IPS-20b (cell line): ENCODE measurements around the gene ZNF205.
"Not testable (repeated sequence)": the region's sequence is repeated elsewhere in the genome, so short reads cannot be mapped to it uniquely, and the experiment has no call there.

Experiments
- H3K27ac ChIP-seq: one replicate; pipeline ENCODE4 v1.5.1; 2013; ENCODE audit warnings: low read length
- H3K27me3 ChIP-seq: 2 replicates; pipeline ENCODE4 v1.6.1; 2013; ENCODE audit warnings: mild to moderate bottlenecking, low read length, inconsistent platforms; ENCODE audit not compliant: insufficient read depth
- H3K36me3 ChIP-seq: 2 replicates; pipeline ENCODE4 v1.6.1; 2013; ENCODE audit warnings: low read depth, mild to moderate bottlenecking, inconsistent platforms, low read length, moderate library complexity; ENCODE audit not compliant: insufficient read depth
- H3K4me1 ChIP-seq: 2 replicates; pipeline ENCODE4 v1.6.1; 2013; ENCODE audit warnings: mild to moderate bottlenecking, control low read depth, inconsistent platforms, low read length, moderate library complexity; ENCODE audit not compliant: insufficient read depth
- H3K4me3 ChIP-seq: 2 replicates; pipeline ENCODE4 v1.5.1; 2013; ENCODE audit warnings: mild to moderate bottlenecking, low read length, inconsistent platforms
- H3K9ac ChIP-seq: 2 replicates; pipeline ENCODE4 v1.6.1; 2013; ENCODE audit warnings: low read depth, mild to moderate bottlenecking, inconsistent platforms, low read length, moderate library complexity
- H3K9me3 ChIP-seq: 2 replicates; pipeline ENCODE4 v1.6.1; 2013; ENCODE audit warnings: mild to moderate bottlenecking, low read depth, low read length, inconsistent platforms; ENCODE audit not compliant: insufficient read depth

The ZNF205 gene

GRCh38 chr16:3157229-3158025, 45.0 kb downstream of the ZNF205 start:
- Histone ChIP-seq H3K27me3 (peaks cover 30% of the 10 kb centered on the region), H3K9ac (peak overlapping the region; percentile 21; the same call in 1 of the 2 replicates), H3K4me3 (peak overlapping the region; percentile 85), H3K4me1 (no peaks in the 10 kb centered on the region), H3K9me3 (no peaks in the 10 kb centered on the region), H3K36me3 (no peaks in the 10 kb centered on the region), H3K27ac (no peak overlapping the region)

GRCh38 chr16:3158026-3158509, 45.7 kb downstream of the ZNF205 start:
- Histone ChIP-seq H3K27me3 (peaks cover 30% of the 10 kb centered on the region), H3K27ac (no peak overlapping the region), H3K4me3 (peak overlapping the region; percentile 85), H3K4me1 (no peaks in the 10 kb centered on the region), H3K9me3 (no peaks in the 10 kb centered on the region), H3K9ac (peak overlapping the region; percentile 21; the same call in 1 of the 2 replicates), H3K36me3 (no peaks in the 10 kb centered on the region)

GRCh38 chr16:3158510-3159314, 46.3 kb downstream of the ZNF205 start:
- Histone ChIP-seq H3K36me3 (no peaks in the 10 kb centered on the region), H3K27ac (no peak overlapping the region), H3K9ac (peak overlapping the region; percentile 75; the same call in 1 of the 2 replicates), H3K9me3 (no peaks in the 10 kb centered on the region), H3K4me3 (peak overlapping the region; percentile 85), H3K27me3 (peaks cover 30% of the 10 kb centered on the region), H3K4me1 (no peaks in the 10 kb centered on the region)

DNA sequence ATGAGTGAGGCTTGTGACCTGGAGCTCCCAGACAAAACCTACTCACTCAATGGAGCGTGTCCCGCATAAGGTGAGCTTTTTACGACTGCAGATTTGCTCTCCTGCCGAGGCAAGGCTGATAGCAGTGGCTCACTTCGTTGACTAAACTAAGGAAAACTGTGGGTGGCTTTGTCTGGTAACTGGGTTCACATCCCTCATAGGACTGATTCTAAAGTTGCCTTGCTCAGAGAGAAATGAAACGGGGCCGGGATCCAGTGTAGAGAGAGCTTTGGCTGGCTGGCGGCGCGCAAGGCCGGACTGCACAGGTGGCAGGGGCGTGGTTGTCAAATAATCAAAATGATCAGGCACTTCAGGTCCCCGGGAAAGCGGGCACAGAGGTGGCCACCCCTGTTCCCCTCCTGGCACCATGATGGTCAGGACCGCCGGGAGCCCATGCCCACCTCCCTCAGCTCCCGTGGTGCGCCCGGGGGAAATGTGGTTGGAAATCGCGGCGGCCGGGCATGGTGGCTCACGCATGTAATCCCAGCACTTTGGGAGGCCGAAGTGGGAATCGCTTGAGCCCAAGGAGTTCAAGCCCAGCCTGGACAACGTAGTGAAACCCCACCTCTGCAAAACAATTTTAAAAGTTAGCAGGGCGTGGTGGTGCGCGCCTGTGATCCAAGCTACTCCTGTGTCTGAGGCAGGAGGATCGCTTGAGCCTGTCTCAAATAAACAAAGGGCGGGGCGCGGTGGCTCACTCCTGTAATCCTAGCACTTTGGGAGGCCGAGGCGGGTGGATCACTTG, 49.0 kb downstream of the ZNF205 start:
- Histone ChIP-seq H3K4me1 (no peaks in the 10 kb centered on the region), H3K27ac (no peak overlapping the region), H3K9me3 (no peaks in the 10 kb centered on the region), H3K9ac (no peak overlapping the region), H3K36me3 (no peaks in the 10 kb centered on the region), H3K4me3 (no peak overlapping the region), H3K27me3 (peaks cover 22% of the 10 kb centered on the region)

GRCh38 chr16:3164121-3164991, 52.0 kb downstream of the ZNF205 start:
- no peaks in the 10 kb centered on the region for H3K36me3 ChIP-seq
- no peak overlapping the region for H3K9ac ChIP-seq

DNA sequence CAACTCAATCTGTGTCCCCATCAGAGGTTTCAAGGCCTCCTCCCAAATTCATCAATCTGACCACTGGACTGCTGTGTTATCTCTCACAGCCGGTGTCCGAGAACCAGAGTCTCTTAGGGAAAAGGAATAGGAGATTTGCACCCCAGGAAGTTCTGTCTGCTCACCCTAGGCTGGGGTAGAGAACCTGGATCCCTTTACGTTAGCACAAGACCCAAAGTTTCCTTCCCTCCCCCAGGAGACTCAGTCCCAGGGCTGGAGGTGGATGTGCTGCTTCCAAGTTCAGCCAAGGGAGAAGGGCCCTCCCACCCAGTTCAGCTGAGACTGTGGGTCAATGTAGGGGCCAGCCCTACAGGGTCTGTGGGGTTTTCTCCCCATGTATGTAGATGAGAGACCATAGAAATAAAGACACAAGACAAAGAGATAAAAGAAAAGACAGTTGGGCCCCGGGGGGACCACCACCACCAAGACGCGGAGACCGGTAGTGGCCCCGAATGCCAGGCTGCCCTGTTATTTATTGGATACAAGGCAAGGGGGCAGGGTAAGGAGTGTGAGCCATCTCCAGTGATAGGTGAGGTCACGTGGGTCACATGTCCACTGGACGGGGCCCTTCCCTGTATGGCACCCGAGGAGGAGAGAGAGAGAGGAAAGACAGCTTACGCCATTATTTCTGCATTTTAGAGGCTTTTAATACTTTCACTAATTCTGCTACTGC, 52.9 kb downstream of the ZNF205 start:
- Histone ChIP-seq H3K9me3 (no peaks in the 10 kb centered on the region), H3K27me3 (peaks cover 33% of the 10 kb centered on the region), H3K4me3 (peak overlapping the region; percentile 42), H3K27ac (no peak overlapping the region), H3K4me1 (no peaks in the 10 kb centered on the region), H3K36me3 (no peaks in the 10 kb centered on the region), H3K9ac (no peak overlapping the region)

More at GRCh38 chr16:3164121-3164991, 52.0 kb downstream of the ZNF205 start:
- Histone ChIP-seq H3K27ac (no peak overlapping the region), H3K4me3 (no peak overlapping the region), H3K4me1 (no peaks in the 10 kb centered on the region), H3K27me3 (peaks cover 24% of the 10 kb centered on the region), H3K9me3 (no peaks in the 10 kb centered on the region)

GRCh38 chr16:3166505-3166886, 54.1 kb downstream of the ZNF205 start:
- Histone ChIP-seq H3K9ac (no peak overlapping the region), H3K4me1 (no peaks in the 10 kb centered on the region), H3K4me3 (no peak overlapping the region), H3K36me3 (no peaks in the 10 kb centered on the region), H3K27ac (no peak overlapping the region), H3K27me3 (peaks cover 45% of the 10 kb centered on the region), H3K9me3 (no peaks in the 10 kb centered on the region)

GRCh38 chr16:3168729-3169128, 56.3 kb downstream of the ZNF205 start:
- not testable (repeated sequence) for H3K27ac ChIP-seq, H3K9me3 ChIP-seq, H3K36me3 ChIP-seq, H3K9ac ChIP-seq, H3K4me3 ChIP-seq, H3K4me1 ChIP-seq
- H3K27me3 ChIP-seq = peaks cover 61% of the 10 kb centered on the region
